ENCODE data around the gene XYLT1. TPM values are rescaled to one million over a fixed set of nuclear protein-coding genes. Genes with fewer than 3 reads are reported as not detected.

Gene XYLT1
- total and polyA plus RNA-seq, 2 of the 13 experiments (the other 11 are each of a cell fraction or from before 2014, with no cell fraction given): not detected

GRCh38 chr16:17370223-17370707, 100.5 kb downstream of the XYLT1 start (continued):
- no peak for TF ChIP-seq HOXA3 (CRISPR knock-in tag; IDR thresholded peaks at IDR 0.05)
- no peak for TF ChIP-seq MTF2 (CRISPR knock-in tag; IDR thresholded peaks at IDR 0.05; ENCODE audit: borderline replicate concordance)
- no peak for TF ChIP-seq ZNF318 (CRISPR knock-in tag; IDR thresholded peaks at IDR 0.05)
- TF ChIP-seq ZNF510 (CRISPR knock-in tag; IDR thresholded peaks at IDR 0.05; ENCODE audit: low read depth): no peak
- TF ChIP-seq ZBTB40 (IDR thresholded peaks at IDR 0.05): no peak
- TF ChIP-seq ZBTB40 (CRISPR knock-in tag; IDR thresholded peaks at IDR 0.05): no peak
- TF ChIP-seq SIN3A (IDR thresholded peaks at IDR 0.05; ENCODE audit: borderline replicate concordance, low read depth, low read length): no peak

Data from HepG2 (cell line).